MM.1S (cell line): Measurements from ENCODE around the gene FOXJ3.

Experiments
- DNase-seq: peaks from one replicate; pipeline ENCODE4 v3.0.0-alpha.2; 2015
- H2AFZ ChIP-seq: fragments of 300-600 bp; sonication (generic); 2 replicates; pipeline ENCODE4 v1.6.0; 2016; ENCODE audit warnings: antibody characterized with exemption, low read length
- H3F3A ChIP-seq: fragments of 300-600 bp; sonication (generic); 2 replicates; pipeline ENCODE4 v1.6.1; 2016; ENCODE audit warnings: mild to moderate bottlenecking, antibody characterized with exemption, low read length, moderate library complexity, mixed read lengths; ENCODE audit not compliant: insufficient read depth
- H3K27ac ChIP-seq: fragments of 300-600 bp; sonication (generic); 2 replicates; pipeline ENCODE4 v1.5.1; 2016; ENCODE audit warnings: mild to moderate bottlenecking, low read length
- H3K27me3 ChIP-seq: fragments of 300-600 bp; sonication (generic); replicated peaks from 2 replicates; pipeline ENCODE4 v1.6.0; 2016; ENCODE audit warnings: low read length; ENCODE audit not compliant: insufficient read depth
- H3K36me3 ChIP-seq: fragments of 300-600 bp; sonication (generic); replicated peaks from 2 replicates; pipeline ENCODE4 v1.6.1; 2016; ENCODE audit warnings: mild to moderate bottlenecking, low read length, mixed read lengths; ENCODE audit not compliant: insufficient read depth
- H3K4me1 ChIP-seq: fragments of 300-600 bp; sonication (generic); 2 replicates; pipeline ENCODE4 v1.6.1; 2016; ENCODE audit warnings: low read length, mixed read lengths
- H3K4me2 ChIP-seq: fragments of 300-600 bp; sonication (generic); 2 replicates; pipeline ENCODE4 v1.6.0; 2016; ENCODE audit warnings: low read depth, low read length
- H3K4me3 ChIP-seq: fragments of 300-600 bp; sonication (generic); 2 replicates; pipeline ENCODE4 v1.5.1; 2016; ENCODE audit warnings: low read length, mixed read lengths
- H3K79me2 ChIP-seq: fragments of 300-600 bp; sonication (generic); 2 replicates; pipeline ENCODE4 v1.6.1; 2016; ENCODE audit warnings: mixed run types, low read length, mixed read lengths
- H3K9ac ChIP-seq: fragments of 300-600 bp; sonication (generic); 2 replicates; pipeline ENCODE4 v1.6.1; 2016; ENCODE audit warnings: low read length, mixed read lengths
- H3K9me2 ChIP-seq: fragments of 300-600 bp; sonication (generic); replicated peaks from 2 replicates; pipeline ENCODE4 v1.6.1; 2016; ENCODE audit warnings: mild to moderate bottlenecking, low read length, mixed read lengths; ENCODE audit not compliant: insufficient read depth
- H3K9me3 ChIP-seq: fragments of 300-600 bp; sonication (generic); replicated peaks from 2 replicates; pipeline ENCODE4 v1.6.1; 2016; ENCODE audit warnings: mild to moderate bottlenecking, low read length, mixed read lengths; ENCODE audit not compliant: insufficient read depth
- H4K20me1 ChIP-seq: fragments of 300-600 bp; sonication (generic); 2 replicates; pipeline ENCODE4 v1.6.1; 2016; ENCODE audit warnings: mild to moderate bottlenecking, low read length, moderate library complexity, mixed read lengths; ENCODE audit not compliant: insufficient read depth
- EZH2 ChIP-seq: fragments of 300-600 bp; sonication (generic); optimal IDR thresholded peaks from 2 replicates; pipeline ENCODE3; 2017; ENCODE audit warnings: low read depth, mild to moderate bottlenecking, antibody characterized with exemption, low read length, mixed read lengths
- EZH2phosphoT487 ChIP-seq: fragments of 300-600 bp; sonication (generic); IDR thresholded peaks from 2 replicates; pipeline ENCODE4 v1.6.1; 2018; ENCODE audit warnings: antibody characterized with exemption, low read length
- TF ChIP-seq, protein P1 (sequence below): fragments of 300-600 bp; sonication (generic); IDR thresholded peaks from 2 replicates; pipeline ENCODE4 v1.5.1; 2016; ENCODE audit warnings: antibody characterized with exemption, low read length, mixed read lengths

FOXJ3 gene

GRCh38 chr1:42179900-42180329 is 155.1 kb downstream of the FOXJ3 start:
- Histone ChIP-seq H2AFZ (no peak overlapping the region), H4K20me1 (no peaks in the 10 kb centered on the region), H3K4me3 (no peak overlapping the region), H3K4me2 (no peak overlapping the region), H3K27me3 (no peaks in the 10 kb centered on the region), H3K36me3 (no peaks in the 10 kb centered on the region), H3K9me3 (no peaks in the 10 kb centered on the region), H3F3A (no peaks in the 10 kb centered on the region), H3K79me2 (no peaks in the 10 kb centered on the region), H3K27ac (no peak overlapping the region), H3K4me1 (no peaks in the 10 kb centered on the region), H3K9me2 (no peaks in the 10 kb centered on the region), H3K9ac (no peak overlapping the region)
- DNase-seq = no peak
- TF ChIP-seq, protein P1, sequence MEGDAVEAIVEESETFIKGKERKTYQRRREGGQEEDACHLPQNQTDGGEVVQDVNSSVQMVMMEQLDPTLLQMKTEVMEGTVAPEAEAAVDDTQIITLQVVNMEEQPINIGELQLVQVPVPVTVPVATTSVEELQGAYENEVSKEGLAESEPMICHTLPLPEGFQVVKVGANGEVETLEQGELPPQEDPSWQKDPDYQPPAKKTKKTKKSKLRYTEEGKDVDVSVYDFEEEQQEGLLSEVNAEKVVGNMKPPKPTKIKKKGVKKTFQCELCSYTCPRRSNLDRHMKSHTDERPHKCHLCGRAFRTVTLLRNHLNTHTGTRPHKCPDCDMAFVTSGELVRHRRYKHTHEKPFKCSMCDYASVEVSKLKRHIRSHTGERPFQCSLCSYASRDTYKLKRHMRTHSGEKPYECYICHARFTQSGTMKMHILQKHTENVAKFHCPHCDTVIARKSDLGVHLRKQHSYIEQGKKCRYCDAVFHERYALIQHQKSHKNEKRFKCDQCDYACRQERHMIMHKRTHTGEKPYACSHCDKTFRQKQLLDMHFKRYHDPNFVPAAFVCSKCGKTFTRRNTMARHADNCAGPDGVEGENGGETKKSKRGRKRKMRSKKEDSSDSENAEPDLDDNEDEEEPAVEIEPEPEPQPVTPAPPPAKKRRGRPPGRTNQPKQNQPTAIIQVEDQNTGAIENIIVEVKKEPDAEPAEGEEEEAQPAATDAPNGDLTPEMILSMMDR = no peak
- TF ChIP-seq EZH2 (no peak), EZH2phosphoT487 (no peak)

DNA sequence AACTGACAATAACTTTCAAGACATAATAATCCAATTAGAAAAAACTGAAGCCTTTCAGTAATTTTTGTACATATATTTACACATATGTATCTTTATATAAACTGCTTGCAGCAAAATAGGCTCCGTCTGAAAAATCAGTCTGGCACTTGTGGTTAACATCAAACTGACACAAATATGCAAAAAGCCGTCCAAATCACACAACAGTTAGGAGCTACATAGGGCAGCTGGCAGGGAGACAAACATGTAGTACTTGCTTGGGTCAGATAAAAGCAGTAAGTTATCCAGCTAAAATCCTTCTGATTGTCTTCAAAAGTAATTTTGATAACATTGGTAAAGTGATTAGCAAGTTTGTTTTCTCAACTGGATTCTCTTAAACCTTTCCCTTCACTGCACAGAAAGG is 155.8 kb downstream of the FOXJ3 start:
- no peak for TF ChIP-seq EZH2
- TF ChIP-seq, protein P1 = no peak
- no peaks in the 10 kb centered on the region for H3F3A ChIP-seq
- H3K27ac ChIP-seq = no peak overlapping the region
- H3K27me3 ChIP-seq = no peaks in the 10 kb centered on the region
- no peak overlapping the region for H3K4me2 ChIP-seq
- H3K9me3 ChIP-seq = no peaks in the 10 kb centered on the region
- no peak for DNase-seq
- H2AFZ ChIP-seq = no peak overlapping the region
- no peaks in the 10 kb centered on the region for H3K9me2 ChIP-seq
- H3K4me1 ChIP-seq = no peaks in the 10 kb centered on the region
- no peaks in the 10 kb centered on the region for H3K36me3 ChIP-seq
- no peak overlapping the region for H3K9ac ChIP-seq
- no peak overlapping the region for H3K4me3 ChIP-seq
- no peaks in the 10 kb centered on the region for H4K20me1 ChIP-seq
- no peaks in the 10 kb centered on the region for H3K79me2 ChIP-seq

- Histone ChIP-seq H3K9ac (no peak overlapping the region), H3K9me2 (no peaks in the 10 kb centered on the region), H2AFZ (no peak overlapping the region), H3K4me3 (no peak overlapping the region), H3K36me3 (no peaks in the 10 kb centered on the region), H3K9me3 (no peaks in the 10 kb centered on the region), H4K20me1 (no peaks in the 10 kb centered on the region), H3F3A (no peaks in the 10 kb centered on the region), H3K27ac (no peak overlapping the region), H3K4me1 (no peaks in the 10 kb centered on the region), H3K79me2 (no peaks in the 10 kb centered on the region), H3K27me3 (no peaks in the 10 kb centered on the region), H3K4me2 (no peak overlapping the region)
- DNase-seq = no peak
- no peak for TF ChIP-seq EZH2phosphoT487
- TF ChIP-seq, protein P1 = no peak
- TF ChIP-seq EZH2 = no peak
Measured at GRCh38 chr1:42178249-42178648, 156.8 kb downstream of the FOXJ3 start.
